Measurements from ENCODE around the gene TMEM218. TPM values are rescaled to one million over a fixed set of nuclear protein-coding genes. Genes with fewer than 3 reads are reported as not detected.

TMEM218 gene
- total RNA-seq, 1 experiment from 2014 or later: 14.5 TPM

- Mint-ChIP-seq H3K4me1 (ENCODE audit: low read depth, unreplicated experiment) (peaks cover 9% of the 10 kb centered on the region), H3K27me3 (ENCODE audit: unreplicated experiment) (peaks cover 62% of the 10 kb centered on the region), H3K4me3 (ENCODE audit: low read depth, unreplicated experiment) (no peak overlapping the region), H3K9me3 (ENCODE audit: low read depth, unreplicated experiment) (no peaks in the 10 kb centered on the region), H3K27ac (ENCODE audit: unreplicated experiment) (no peak overlapping the region), H3K36me3 (ENCODE audit: insufficient read depth, unreplicated experiment) (peaks cover 5% of the 10 kb centered on the region)
- BruUV-seq (replicated peaks): no TSS peak
- DNase-seq: no peak
- CTCF ChIA-PET: no interaction called here
- TF ChIP-seq CTCF (IDR thresholded peaks at IDR 0.05; ENCODE audit: unreplicated experiment): no peak
- intact Hi-C loops (cut with micrococcal nuclease; ENCODE audit: unreplicated experiment): loop anchor here (2.0 kb wide), 1 partner anchor 169 kb away; no protein-coding TSS in a partner anchor
Observed at GRCh38 chr11:125139778-125140177, 28.4 kb upstream of the TMEM218 start.

- Mint-ChIP-seq H3K27ac (ENCODE audit: unreplicated experiment) (no peak overlapping the region), H3K9me3 (ENCODE audit: low read depth, unreplicated experiment) (no peaks in the 10 kb centered on the region), H3K36me3 (ENCODE audit: insufficient read depth, unreplicated experiment) (peaks cover 5% of the 10 kb centered on the region), H3K27me3 (ENCODE audit: unreplicated experiment) (peaks cover 62% of the 10 kb centered on the region), H3K4me3 (ENCODE audit: low read depth, unreplicated experiment) (no peak overlapping the region), H3K4me1 (ENCODE audit: low read depth, unreplicated experiment) (peaks cover 9% of the 10 kb centered on the region)
- no peak for DNase-seq
- TF ChIP-seq CTCF (IDR thresholded peaks at IDR 0.05; ENCODE audit: unreplicated experiment): no peak
- CTCF ChIA-PET: no interaction called here
- no TSS peak for BruUV-seq (replicated peaks)
- intact Hi-C loops (cut with micrococcal nuclease; ENCODE audit: unreplicated experiment): no loop called here
Observed at GRCh38 chr11:125138966-125139365, 27.5 kb upstream of the TMEM218 start.

DNA sequence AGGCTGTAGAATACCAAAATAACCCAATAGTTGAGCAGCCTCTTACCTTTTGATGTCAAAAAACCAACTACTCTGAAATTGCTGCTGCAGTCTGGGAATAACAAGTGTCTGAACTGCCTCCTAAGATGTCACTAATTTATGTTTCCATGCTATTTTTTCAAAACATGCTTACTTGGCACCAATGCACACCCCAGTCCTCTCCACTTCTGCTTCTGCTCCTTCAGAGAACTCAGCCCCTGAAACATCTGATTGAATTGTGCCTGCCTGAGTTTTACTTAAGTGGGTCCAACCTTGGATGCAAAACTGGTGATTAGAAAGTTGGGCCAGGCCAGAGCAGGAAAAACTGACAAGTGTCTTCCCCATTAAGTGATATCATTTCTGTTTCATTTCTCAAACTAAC is 24.6 kb upstream of the TMEM218 start:
- intact Hi-C loops (cut with micrococcal nuclease; ENCODE audit: unreplicated experiment): no loop called here
- peaks cover 76% of the 10 kb centered on the region for H3K27me3 Mint-ChIP-seq (ENCODE audit: unreplicated experiment)
- H3K4me3 Mint-ChIP-seq (ENCODE audit: low read depth, unreplicated experiment): no peak overlapping the region
- no peaks in the 10 kb centered on the region for H3K9me3 Mint-ChIP-seq (ENCODE audit: low read depth, unreplicated experiment)
- no peak for TF ChIP-seq CTCF (IDR thresholded peaks at IDR 0.05; ENCODE audit: unreplicated experiment)
- H3K36me3 Mint-ChIP-seq (ENCODE audit: insufficient read depth, unreplicated experiment): no peaks in the 10 kb centered on the region
- BruUV-seq (replicated peaks): no TSS peak
- no peaks in the 10 kb centered on the region for H3K4me1 Mint-ChIP-seq (ENCODE audit: low read depth, unreplicated experiment)
- CTCF ChIA-PET: interaction anchor here (1.2 kb wide), 1 partner anchor 44 kb away, joined by 3 read pairs; no protein-coding TSS in a partner anchor
- no peak for DNase-seq
- no peak overlapping the region for H3K27ac Mint-ChIP-seq (ENCODE audit: unreplicated experiment)

DNA sequence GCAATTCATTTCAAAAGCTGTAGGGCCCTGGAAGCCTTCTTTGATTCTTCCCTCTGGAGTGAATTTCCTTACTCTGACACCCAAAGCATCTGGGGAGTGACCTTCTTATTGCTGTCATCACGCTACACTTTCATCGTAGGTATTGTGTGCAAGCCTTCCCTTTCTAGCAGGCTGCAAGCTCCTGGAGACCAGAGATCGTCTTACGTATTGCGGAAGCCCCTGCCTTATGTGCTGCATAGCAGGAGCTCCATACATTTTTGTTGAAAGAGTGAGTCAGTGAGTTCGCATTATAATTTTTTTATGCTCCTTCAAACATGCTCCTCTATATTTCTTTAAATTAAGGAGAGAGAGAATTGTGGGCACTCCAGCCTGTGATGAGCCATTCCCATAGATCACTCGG is 21.2 kb upstream of the TMEM218 start:
- DNase-seq: no peak
- Mint-ChIP-seq H3K36me3 (ENCODE audit: insufficient read depth, unreplicated experiment) (no peaks in the 10 kb centered on the region), H3K27ac (ENCODE audit: unreplicated experiment) (no peak overlapping the region), H3K4me3 (ENCODE audit: low read depth, unreplicated experiment) (no peak overlapping the region), H3K4me1 (ENCODE audit: low read depth, unreplicated experiment) (no peaks in the 10 kb centered on the region), H3K9me3 (ENCODE audit: low read depth, unreplicated experiment) (no peaks in the 10 kb centered on the region), H3K27me3 (ENCODE audit: unreplicated experiment) (peaks cover 69% of the 10 kb centered on the region)
- intact Hi-C loops (cut with micrococcal nuclease; ENCODE audit: unreplicated experiment): no loop called here
- TF ChIP-seq CTCF (IDR thresholded peaks at IDR 0.05; ENCODE audit: unreplicated experiment): no peak
- CTCF ChIA-PET: no interaction called here
- BruUV-seq (replicated peaks): no TSS peak
